Mucosa of descending colon (tissue), 3 donors: ENCODE results near the gene TOMM5. TPM values are rescaled to one million over a fixed set of nuclear protein-coding genes. Genes with fewer than 3 reads are reported as not detected.
A peak's percentile ranks its signal among the peaks of the same experiment; 100 is the strongest.

ENCODE experiments used
- ATAC-seq: fragments of 200-7000 bp; cut with Tn5 transposase; one replicate; pipeline ENCODE4 v1.9.1; 2020; ENCODE audit warnings: mild to moderate bottlenecking, moderate library complexity
- DNase-seq, 3 donors: peaks; one replicate each; pipeline ENCODE4 v3.0.0-alpha.2; 2020
- H3K36me3 ChIP-seq: fragments of 200-600 bp; one replicate; pipeline ENCODE4 v1.8.0; 2021; ENCODE audit warnings: low read depth, mild to moderate bottlenecking
- H3K4me1 ChIP-seq: fragments of 200-600 bp; one replicate; pipeline ENCODE4 v1.8.0; 2021; ENCODE audit warnings: low read depth, mild to moderate bottlenecking
- H3K4me3 ChIP-seq: fragments of 200-600 bp; one replicate; pipeline ENCODE4 v1.8.0; 2021; ENCODE audit warnings: mild to moderate bottlenecking
- H3K9me3 ChIP-seq: fragments of 200-600 bp; one replicate; pipeline ENCODE4 v1.8.0; 2021; ENCODE audit warnings: mild to moderate bottlenecking
- intact Hi-C, 2 donors: fragments of 100-400 bp; cut with DNase I in 1 of 2; cut with micrococcal nuclease in 1 of 2; formaldehyde crosslinking; loops; one replicate each; pipeline versions ENCODE4 v1.11.0 to v1.11.1; 2022; cut with DNase I, micrococcal nuclease
- total RNA-seq, 3 donors: library from RNA; stranded (reverse); fragmentation: NEBNext Ultra II Directional in 2 of 3; extraction: Animal tissue kit (Norgen Biotek cat#: 25700) in 2 of 3; gene quantifications; one replicate each; pipeline versions ENCODE4 v1.2.1 to v1.2.4, GENCODE V29; 2021 to 2023
- TF ChIP-seq, protein P1 (sequence below): fragments of 200-600 bp; IDR thresholded peaks from one replicate; pipeline ENCODE4 v1.8.0; 2022; ENCODE audit warnings: antibody characterized with exemption, mild to moderate bottlenecking
- donor health status: DM: no; HTN: no; CAD: no; lungs with moderate emphysema.
- donor health status: DM: no; HTN: no; CAD: no.
- donor health status: DM: no; HTN: yes; CAD: no.

Gene TOMM5
- total RNA-seq, 3 donors from 2014 or later = 45.6 to 72.9 (median 68.1) TPM

- ATAC-seq (no peak), DNase-seq (no peak)
- TF ChIP-seq, protein P1, sequence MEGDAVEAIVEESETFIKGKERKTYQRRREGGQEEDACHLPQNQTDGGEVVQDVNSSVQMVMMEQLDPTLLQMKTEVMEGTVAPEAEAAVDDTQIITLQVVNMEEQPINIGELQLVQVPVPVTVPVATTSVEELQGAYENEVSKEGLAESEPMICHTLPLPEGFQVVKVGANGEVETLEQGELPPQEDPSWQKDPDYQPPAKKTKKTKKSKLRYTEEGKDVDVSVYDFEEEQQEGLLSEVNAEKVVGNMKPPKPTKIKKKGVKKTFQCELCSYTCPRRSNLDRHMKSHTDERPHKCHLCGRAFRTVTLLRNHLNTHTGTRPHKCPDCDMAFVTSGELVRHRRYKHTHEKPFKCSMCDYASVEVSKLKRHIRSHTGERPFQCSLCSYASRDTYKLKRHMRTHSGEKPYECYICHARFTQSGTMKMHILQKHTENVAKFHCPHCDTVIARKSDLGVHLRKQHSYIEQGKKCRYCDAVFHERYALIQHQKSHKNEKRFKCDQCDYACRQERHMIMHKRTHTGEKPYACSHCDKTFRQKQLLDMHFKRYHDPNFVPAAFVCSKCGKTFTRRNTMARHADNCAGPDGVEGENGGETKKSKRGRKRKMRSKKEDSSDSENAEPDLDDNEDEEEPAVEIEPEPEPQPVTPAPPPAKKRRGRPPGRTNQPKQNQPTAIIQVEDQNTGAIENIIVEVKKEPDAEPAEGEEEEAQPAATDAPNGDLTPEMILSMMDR = no peak
- Histone ChIP-seq H3K9me3 (no peaks in the 10 kb centered on the region), H3K4me1 (no peaks in the 10 kb centered on the region), H3K36me3 (no peaks in the 10 kb centered on the region), H3K4me3 (no peak overlapping the region)
- intact Hi-C loops = no loop called here
These were observed 49.9 kb downstream of the TOMM5 start for GRCh38 chr9:37542488-37542887.

GRCh38 chr9:37541465-37541864 is 50.9 kb downstream of the TOMM5 start:
- ATAC-seq = no peak
- Histone ChIP-seq H3K4me3 (no peak overlapping the region), H3K36me3 (no peaks in the 10 kb centered on the region), H3K4me1 (no peaks in the 10 kb centered on the region), H3K9me3 (no peaks in the 10 kb centered on the region)
- intact Hi-C loops = no loop called here
- no peak for DNase-seq
- TF ChIP-seq, protein P1 = no peak

DNA sequence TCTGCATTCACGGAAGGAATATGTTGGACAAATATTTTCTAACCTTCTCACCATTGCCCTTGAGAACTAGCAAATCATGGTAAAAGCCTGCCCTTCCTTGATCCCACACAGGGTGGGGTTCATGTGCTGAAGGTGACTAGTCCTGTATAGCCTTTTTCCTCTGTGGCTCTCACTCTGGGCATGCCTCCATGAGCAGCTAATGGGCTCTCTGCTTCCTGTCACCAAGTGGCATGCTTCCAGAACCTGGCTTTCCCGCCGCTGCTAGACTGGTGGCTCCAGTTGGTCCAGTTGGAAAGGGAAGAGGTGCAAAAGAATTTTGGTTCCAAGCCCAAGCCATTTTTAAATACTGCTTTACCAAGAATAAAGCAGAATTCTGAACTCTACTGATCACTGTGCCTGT is 51.8 kb downstream of the TOMM5 start:
- TF ChIP-seq, protein P1 = no peak
- Histone ChIP-seq H3K4me1 (no peaks in the 10 kb centered on the region), H3K36me3 (no peaks in the 10 kb centered on the region), H3K9me3 (no peaks in the 10 kb centered on the region), H3K4me3 (no peak overlapping the region)
- intact Hi-C loops = no loop called here
- peak; percentile 92 for ATAC-seq
- DNase-seq = peak in 2 of 3 donors; percentile 56 to 58

GRCh38 chr9:37539634-37540033 is 52.8 kb downstream of the TOMM5 start:
- intact Hi-C loops = no loop called here
- TF ChIP-seq, protein P1 = no peak
- Histone ChIP-seq H3K4me1 (no peaks in the 10 kb centered on the region), H3K4me3 (no peak overlapping the region), H3K9me3 (no peaks in the 10 kb centered on the region), H3K36me3 (no peaks in the 10 kb centered on the region)
- DNase-seq (no peak), ATAC-seq (no peak)

Other genes with a start within 250 kb of the TOMM5 start
- gene GRHPR, start 169.9 kb downstream of the TOMM5 start, total RNA-seq = 10 to 100 TPM; 63.0 to 81.3 (median 79.5) TPM
- 10 to 100 TPM in 1 of 3 donors, 1 to 10 TPM in 2; 7.8 to 11.9 (median 9.5) TPM for gene ZBTB5, start 127.1 kb downstream of the TOMM5 start, total RNA-seq
- gene POLR1E, start 106.6 kb downstream of the TOMM5 start, total RNA-seq = 10 to 100 TPM; 10.5 to 21.2 (median 11.2) TPM
- gene FBXO10, start 16.2 kb downstream of the TOMM5 start, total RNA-seq = 10 to 100 TPM in 1 of 3 donors, 1 to 10 TPM in 2; 3.4 to 15.9 (median 4.6) TPM
- gene FRMPD1, start 58.4 kb upstream of the TOMM5 start, total RNA-seq = 1 to 10 TPM in 1 of 3 donors, under 1 TPM in 1, not detected in 1; 0.09 to 1.1 TPM
- 10 to 100 TPM in 2 of 3 donors, 1 to 10 TPM in 1; 7.2 to 14.8 (median 10.4) TPM for gene TRMT10B, start 161.2 kb upstream of the TOMM5 start, total RNA-seq
- 10 to 100 TPM; 25.1 to 34.1 (median 32.2) TPM for gene EXOSC3, start 192.5 kb upstream of the TOMM5 start, total RNA-seq
- gene DCAF10, start 208.2 kb upstream of the TOMM5 start, total RNA-seq = 10 to 100 TPM; 18.5 to 37.8 (median 26.6) TPM